GM12878 (cell line): ENCODE results near the gene PRDM7. TPM values are rescaled to one million over a fixed set of nuclear protein-coding genes. Genes with fewer than 3 reads are reported as not detected.

Experiments
- ATAC-seq: fragments of 200-7000 bp; cut with Tn5 transposase; 3 replicates; pipeline ENCODE4 v1.9.1; 2020; ENCODE audit warnings: mild to moderate bottlenecking, moderate library complexity
- BruUV-seq: library from RNA; stranded (reverse); fragments of 400-500 nt; replicated peaks from 2 replicates; lab custom pipeline; 2021; lab: Mats Ljungman, UMichigan
- CTCF ChIA-PET: fragments of 300-600 bp; sonication (Branson Sonifier 250); formaldehyde crosslinking; extraction: SDS; loops from one replicate; lab custom pipeline; 2021; ENCODE audit warnings: inconsistent platforms; lab: Yijun Ruan, JAX
- POLR2A ChIA-PET: fragments of 350-600 bp; formaldehyde crosslinking; extraction: SDS; loops from one replicate; lab custom pipeline; 2021; ENCODE audit warnings: inconsistent platforms; lab: Charles Lee
- RAD21 ChIA-PET: fragments of 300-600 bp; sonication (Branson Sonifier 250); formaldehyde crosslinking; loops from one replicate; lab custom pipeline; 2023; ENCODE audit warnings: antibody characterized with exemption; ENCODE audit not compliant: unreplicated experiment; lab: Charles Lee
- SMC1A ChIA-PET: fragments of 300-600 bp; sonication (Branson Sonifier 250); formaldehyde crosslinking; loops from one replicate; lab custom pipeline; 2023; ENCODE audit not compliant: unreplicated experiment, uncharacterized antibody; lab: Charles Lee
- DNase-seq: peaks from one replicate; pipeline ENCODE4 v3.0.0-alpha.2; 2011; ENCODE audit warnings: low read depth, low spot score
- FAIRE-seq: peaks from 3 replicates; lab custom pipeline; 2011; peaks lifted over from hg19 to GRCh38; lab: Jason Lieb, UNC
- H2AFZ ChIP-seq: 2 replicates; pipeline ENCODE4 v1.6.0; 2011; ENCODE audit warnings: low read depth, low read length, control low read depth; ENCODE audit not compliant: control insufficient read depth
- H3K27ac ChIP-seq: 2 replicates; pipeline ENCODE4 v1.5.1; 2011; ENCODE audit warnings: control low read depth; ENCODE audit not compliant: control insufficient read depth, insufficient read depth
- H3K27me3 ChIP-seq, 2 experiments: replicated peaks in 1 of 2; 2 replicates each; pipeline versions ENCODE4 v1.6.0 to v1.6.1; 2011; ENCODE audit warnings: low read length in 1 of 2; ENCODE audit not compliant: control insufficient read depth in 2 of 2, insufficient read depth in 2 of 2
- H3K36me3 ChIP-seq, 2 experiments: 2 replicates each; pipeline ENCODE4 v1.5.1; 2011; ENCODE audit warnings: low read length in 1 of 2; ENCODE audit not compliant: control insufficient read depth in 2 of 2, insufficient read depth in 2 of 2
- H3K4me1 ChIP-seq: 2 replicates; pipeline ENCODE4 v1.6.1; 2011; ENCODE audit warnings: mild to moderate bottlenecking, low read length, moderate library complexity, mixed read lengths; ENCODE audit not compliant: control insufficient read depth, insufficient read depth
- H3K4me2 ChIP-seq: 2 replicates; pipeline ENCODE4 v1.6.0; 2011; ENCODE audit warnings: control low read depth; ENCODE audit not compliant: control insufficient read depth, insufficient read depth
- H3K4me3 ChIP-seq: fragments of 200-600 bp; sonication (generic); 2 replicates; pipeline ENCODE4 v1.5.1; 2016
- H3K79me2 ChIP-seq: 2 replicates; pipeline ENCODE4 v1.6.0; 2011; ENCODE audit warnings: low read length; ENCODE audit not compliant: control insufficient read depth, insufficient read depth
- H3K9ac ChIP-seq: 2 replicates; pipeline ENCODE4 v1.8.0; 2011; ENCODE audit warnings: low read length, control low read depth, mixed read lengths; ENCODE audit not compliant: control insufficient read depth, insufficient read depth
- H3K9me3 ChIP-seq: replicated peaks from 3 replicates; pipeline ENCODE4 v1.5.1; 2011; ENCODE audit warnings: mild to moderate bottlenecking, low read length; ENCODE audit not compliant: control insufficient read depth, insufficient read depth
- H4K20me1 ChIP-seq: 2 replicates; pipeline ENCODE4 v1.6.0; 2011; ENCODE audit not compliant: control insufficient read depth, insufficient read depth
- EED ChIP-seq: sonication (generic); IDR thresholded peaks from 2 replicates; pipeline ENCODE4 v1.6.1; 2016; ENCODE audit warnings: antibody characterized with exemption, low read depth
- EP300 ChIP-seq, 2 experiments: fragments of 150-350 bp in 1 of 2; IDR thresholded peaks; 2 replicates each; pipeline ENCODE4 v1.6.1; 2011 to 2012; ENCODE audit warnings: low read depth in 2 of 2, low read length in 2 of 2, borderline replicate concordance in 1 of 2, improper control_type of control experiment in 1 of 2, inconsistent platforms in 1 of 2; ENCODE audit not compliant: control insufficient read depth in 1 of 2
- FOS ChIP-seq: IDR thresholded peaks from 3 replicates; pipeline ENCODE4 v1.6.1; 2011; ENCODE audit warnings: borderline replicate concordance; ENCODE audit not compliant: insufficient read length; ENCODE audit errors: extremely low read depth
- NFIC ChIP-seq: IDR thresholded peaks from 2 replicates; pipeline ENCODE4 v1.6.1; 2012; ENCODE audit warnings: low read depth, mild to moderate bottlenecking, inconsistent platforms, low read length, moderate library complexity
- NFXL1 ChIP-seq: fragments of 450-650 bp; IDR thresholded peaks from 2 replicates; pipeline ENCODE4 v1.6.1; 2017; ENCODE audit warnings: antibody characterized with exemption, mild to moderate bottlenecking, borderline replicate concordance
- PAX5 ChIP-seq: IDR thresholded peaks from 2 replicates; pipeline ENCODE4 v1.6.1; 2011; ENCODE audit warnings: low read depth, low read length, borderline replicate concordance
- STAT3 ChIP-seq: IDR thresholded peaks from 2 replicates; pipeline ENCODE4 v1.6.1; 2011; ENCODE audit warnings: low read depth, low read length, improper control_type of control experiment
- TCF7 ChIP-seq: IDR thresholded peaks from 2 replicates; pipeline ENCODE4 v1.6.1; 2014; ENCODE audit warnings: antibody characterized with exemption, borderline replicate concordance
- ZBED1 ChIP-seq: IDR thresholded peaks from 2 replicates; pipeline ENCODE4 v1.6.1; 2016; ENCODE audit warnings: borderline replicate concordance
- ZNF207 ChIP-seq: fragments of 450-650 bp; IDR thresholded peaks from 2 replicates; pipeline ENCODE4 v1.6.1; 2014; ENCODE audit warnings: antibody characterized with exemption, mild to moderate bottlenecking, borderline replicate concordance
- WGBS: methylation state at CpG from one replicate; pipeline ENCODE4 v1.1.6; 2016; ENCODE audit warnings: low lambda C conversion rate; ENCODE audit not compliant: insufficient replicate concordance, insufficient coverage; ENCODE audit errors: missing lambda C conversion rate; 5-methylcytosine and 5-hydroxymethylcytosine counted together
- in situ Hi-C: fragments of 300-500 bp; cut with MboI; formaldehyde crosslinking; loops from 9 replicates; pipeline ENCODE4 v1.14.3; 2018; ENCODE audit warnings: mixed read lengths
- intact Hi-C: fragments of 100-400 bp; cut with micrococcal nuclease; formaldehyde crosslinking; loops from one replicate; pipeline ENCODE4 v1.14.2; 2022; ENCODE audit not compliant: unreplicated experiment
- polyA plus RNA-seq, 11 experiments: library from polyadenylated mRNA; depleted of rRNA in 4 of 11; unstranded in 6 of 11; stranded (reverse) in 5 of 11; fragments of >200 nt; fragmentation: Nextera tagmentation in 4 of 11; fragmentation: Illumina TruSeq in 1 of 11; extraction: Ambion mirVana in 4 of 11; extraction: Trizol in 1 of 11; gene quantifications; 1 replicate in 1 of 11; 2 replicates in 10 of 11; pipeline versions ENCODE4 v1.2.1 to v1.2.3, GENCODE V29; 2011 to 2016; ENCODE audit warnings: inconsistent platforms in 2 of 11, missing spikeins in 2 of 11, low read depth in 1 of 11
- total RNA-seq, 4 experiments: library from RNA; depleted of rRNA in 3 of 4; stranded (reverse); fragments of >200 nt in 3 of 4; fragmentation: Illumina TruSeq in 1 of 4; extraction: Trizol in 1 of 4; gene quantifications; 2 replicates each; pipeline versions ENCODE4 v1.2.1 to v1.2.3, GENCODE V29; 2013 to 2021
- TF ChIP-seq, protein P1 (sequence below): IDR thresholded peaks from 2 replicates; pipeline ENCODE4 v1.6.1; 2011; ENCODE audit warnings: borderline replicate concordance, low read depth, mild to moderate bottlenecking, moderate library complexity, low read length; ENCODE audit not compliant: insufficient read depth, poor library complexity, severe bottlenecking
- TF ChIP-seq, protein P2 (sequence below): fragments of 450-650 bp; IDR thresholded peaks from 2 replicates; pipeline ENCODE4 v1.6.1; 2017; ENCODE audit warnings: borderline replicate concordance
- TF ChIP-seq, protein P3 (sequence below): fragments of 450-650 bp; formaldehyde crosslinking; IDR thresholded peaks from 2 replicates; pipeline ENCODE4 v1.4.0; 2020; ENCODE audit warnings: mild to moderate bottlenecking, moderate library complexity

PRDM7 gene
- total and polyA plus RNA-seq, 10 of the 15 experiments (the other 5 are each of a cell fraction or from before 2014, with no cell fraction given), result not detected

DNA sequence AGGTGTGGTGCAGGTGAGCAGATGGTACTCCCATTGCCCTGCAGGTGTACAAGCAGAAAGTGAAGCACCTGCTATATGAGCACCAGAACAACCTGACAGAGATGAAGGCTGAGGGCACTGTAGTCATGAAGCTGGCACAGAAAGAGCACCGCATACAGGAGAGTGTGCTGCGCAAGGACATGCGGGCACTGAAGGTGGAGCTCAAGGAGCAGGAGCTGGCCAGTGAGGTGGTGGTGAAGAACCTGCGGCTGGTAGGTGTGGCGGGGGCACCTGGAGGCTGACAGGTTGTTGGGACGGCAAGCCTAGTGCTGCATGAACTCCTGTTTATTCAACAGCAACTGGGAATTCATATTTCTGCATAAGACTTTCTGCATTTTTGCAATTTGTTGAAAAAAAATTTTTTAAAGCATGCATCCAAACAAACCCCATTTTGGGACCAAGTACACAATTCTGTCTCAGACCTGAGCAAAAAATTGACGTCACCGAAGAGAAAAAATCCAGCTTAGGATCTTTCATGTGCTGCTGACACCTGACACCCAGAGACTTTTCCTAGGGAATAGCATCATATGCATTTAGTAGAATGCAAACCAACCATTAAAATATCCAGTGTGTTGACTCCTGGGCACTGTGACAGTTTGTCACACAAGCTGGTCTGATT is 44.3 kb downstream of the PRDM7 start:
- no peaks in the 10 kb centered on the region for H3K79me2 ChIP-seq
- DNase-seq (no peak), ATAC-seq (no peak), FAIRE-seq (no peak)
- H3K36me3 ChIP-seq, result no peaks in the 10 kb centered on the region
- no peak overlapping the region for H3K4me2 ChIP-seq
- H4K20me1 ChIP-seq, result no peaks in the 10 kb centered on the region
- POLR2A ChIA-PET, result interaction anchor here (0.9 kb wide), 1 partner anchor 51 kb away, joined by 3 read pairs; no protein-coding TSS in a partner anchor
- no peak overlapping the region for H2AFZ ChIP-seq
- RAD21 ChIA-PET, result no interaction called here
- TF ChIP-seq, protein P1, sequence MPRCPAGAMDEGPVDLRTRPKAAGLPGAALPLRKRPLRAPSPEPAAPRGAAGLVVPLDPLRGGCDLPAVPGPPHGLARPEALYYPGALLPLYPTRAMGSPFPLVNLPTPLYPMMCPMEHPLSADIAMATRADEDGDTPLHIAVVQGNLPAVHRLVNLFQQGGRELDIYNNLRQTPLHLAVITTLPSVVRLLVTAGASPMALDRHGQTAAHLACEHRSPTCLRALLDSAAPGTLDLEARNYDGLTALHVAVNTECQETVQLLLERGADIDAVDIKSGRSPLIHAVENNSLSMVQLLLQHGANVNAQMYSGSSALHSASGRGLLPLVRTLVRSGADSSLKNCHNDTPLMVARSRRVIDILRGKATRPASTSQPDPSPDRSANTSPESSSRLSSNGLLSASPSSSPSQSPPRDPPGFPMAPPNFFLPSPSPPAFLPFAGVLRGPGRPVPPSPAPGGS, result no peak
- TF ChIP-seq ZNF207, result no peak
- no peak for TF ChIP-seq EED
- TF ChIP-seq, protein P2, sequence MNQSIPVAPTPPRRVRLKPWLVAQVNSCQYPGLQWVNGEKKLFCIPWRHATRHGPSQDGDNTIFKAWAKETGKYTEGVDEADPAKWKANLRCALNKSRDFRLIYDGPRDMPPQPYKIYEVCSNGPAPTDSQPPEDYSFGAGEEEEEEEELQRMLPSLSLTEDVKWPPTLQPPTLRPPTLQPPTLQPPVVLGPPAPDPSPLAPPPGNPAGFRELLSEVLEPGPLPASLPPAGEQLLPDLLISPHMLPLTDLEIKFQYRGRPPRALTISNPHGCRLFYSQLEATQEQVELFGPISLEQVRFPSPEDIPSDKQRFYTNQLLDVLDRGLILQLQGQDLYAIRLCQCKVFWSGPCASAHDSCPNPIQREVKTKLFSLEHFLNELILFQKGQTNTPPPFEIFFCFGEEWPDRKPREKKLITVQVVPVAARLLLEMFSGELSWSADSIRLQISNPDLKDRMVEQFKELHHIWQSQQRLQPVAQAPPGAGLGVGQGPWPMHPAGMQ, result no peak
- no peak for TF ChIP-seq ZBED1
- TF ChIP-seq PAX5, result no peak
- TF ChIP-seq EP300 (IDR thresholded peaks at IDR 0.05; ENCODE audit: borderline replicate concordance in 1 of 2, control insufficient read depth in 1 of 2, low read depth in 2 of 2, low read length in 2 of 2), result no peak
- TF ChIP-seq FOS, result no peak
- no peak for TF ChIP-seq STAT3
- TF ChIP-seq, protein P3, sequence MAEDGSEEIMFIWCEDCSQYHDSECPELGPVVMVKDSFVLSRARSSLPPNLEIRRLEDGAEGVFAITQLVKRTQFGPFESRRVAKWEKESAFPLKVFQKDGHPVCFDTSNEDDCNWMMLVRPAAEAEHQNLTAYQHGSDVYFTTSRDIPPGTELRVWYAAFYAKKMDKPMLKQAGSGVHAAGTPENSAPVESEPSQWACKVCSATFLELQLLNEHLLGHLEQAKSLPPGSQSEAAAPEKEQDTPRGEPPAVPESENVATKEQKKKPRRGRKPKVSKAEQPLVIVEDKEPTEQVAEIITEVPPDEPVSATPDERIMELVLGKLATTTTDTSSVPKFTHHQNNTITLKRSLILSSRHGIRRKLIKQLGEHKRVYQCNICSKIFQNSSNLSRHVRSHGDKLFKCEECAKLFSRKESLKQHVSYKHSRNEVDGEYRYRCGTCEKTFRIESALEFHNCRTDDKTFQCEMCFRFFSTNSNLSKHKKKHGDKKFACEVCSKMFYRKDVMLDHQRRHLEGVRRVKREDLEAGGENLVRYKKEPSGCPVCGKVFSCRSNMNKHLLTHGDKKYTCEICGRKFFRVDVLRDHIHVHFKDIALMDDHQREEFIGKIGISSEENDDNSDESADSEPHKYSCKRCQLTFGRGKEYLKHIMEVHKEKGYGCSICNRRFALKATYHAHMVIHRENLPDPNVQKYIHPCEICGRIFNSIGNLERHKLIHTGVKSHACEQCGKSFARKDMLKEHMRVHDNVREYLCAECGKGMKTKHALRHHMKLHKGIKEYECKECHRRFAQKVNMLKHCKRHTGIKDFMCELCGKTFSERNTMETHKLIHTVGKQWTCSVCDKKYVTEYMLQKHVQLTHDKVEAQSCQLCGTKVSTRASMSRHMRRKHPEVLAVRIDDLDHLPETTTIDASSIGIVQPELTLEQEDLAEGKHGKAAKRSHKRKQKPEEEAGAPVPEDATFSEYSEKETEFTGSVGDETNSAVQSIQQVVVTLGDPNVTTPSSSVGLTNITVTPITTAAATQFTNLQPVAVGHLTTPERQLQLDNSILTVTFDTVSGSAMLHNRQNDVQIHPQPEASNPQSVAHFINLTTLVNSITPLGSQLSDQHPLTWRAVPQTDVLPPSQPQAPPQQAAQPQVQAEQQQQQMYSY (CRISPR knock-in tag), result no peak
- no peak for TF ChIP-seq TCF7
- no peak for TF ChIP-seq NFIC
- no peak for TF ChIP-seq NFXL1
- WGBS, result 98% methylated on average over 8 of the region's 8 CpGs
- H3K27ac ChIP-seq, result no peak overlapping the region
- no TSS peak for BruUV-seq
- no peaks in the 10 kb centered on the region for H3K4me1 ChIP-seq
- H3K9me3 ChIP-seq, result no peaks in the 10 kb centered on the region
- intact Hi-C loops, result no loop called here
- in situ Hi-C loops, result no loop called here
- SMC1A ChIA-PET, result interaction anchor here (1.1 kb wide), 1 partner anchor 16 kb away, joined by 3 read pairs; no protein-coding TSS in a partner anchor
- H3K9ac ChIP-seq, result no peak overlapping the region
- CTCF ChIA-PET, result no interaction called here
- no peak overlapping the region for H3K4me3 ChIP-seq
- H3K27me3 ChIP-seq, result no peaks in the 10 kb centered on the region
